GM23338 (cell line): ENCODE measurements around the gene STOML3. TPM values are rescaled to one million over a fixed set of nuclear protein-coding genes. Genes with fewer than 3 reads are reported as not detected.

Experiments
- ATAC-seq: fragments of 200-7000 bp; cut with Tn5 transposase; 3 replicates; pipeline ENCODE4 v1.9.1; 2020
- DNase-seq: peaks from one replicate; pipeline ENCODE4 v3.0.0-alpha.2; 2015; ENCODE audit warnings: low spot score
- H2AFZ ChIP-seq: fragments of 200-600 bp; sonication (generic); 2 replicates; pipeline ENCODE4 v1.8.0; 2016; ENCODE audit warnings: antibody characterized with exemption, mild to moderate bottlenecking, moderate library complexity
- H3F3A ChIP-seq: fragments of 200-600 bp; sonication (generic); replicated peaks from 2 replicates; pipeline ENCODE4 v1.8.0; 2017; ENCODE audit warnings: antibody characterized with exemption, mixed run types, low read depth
- H3K27ac ChIP-seq: fragments of 200-600 bp; sonication (generic); 2 replicates; pipeline ENCODE4 v1.6.1; 2016; ENCODE audit warnings: low read depth
- H3K27me3 ChIP-seq: fragments of 200-600 bp; sonication (generic); 2 replicates; pipeline ENCODE4 v1.8.0; 2016; ENCODE audit warnings: mild to moderate bottlenecking, mixed run types, moderate library complexity; ENCODE audit not compliant: insufficient read depth
- H3K36me3 ChIP-seq: fragments of 200-600 bp; sonication (generic); 2 replicates; pipeline ENCODE4 v1.8.0; 2016; ENCODE audit warnings: mild to moderate bottlenecking; ENCODE audit not compliant: insufficient read depth
- H3K4me1 ChIP-seq: fragments of 200-600 bp; sonication (generic); 2 replicates; pipeline ENCODE4 v1.8.0; 2016; ENCODE audit warnings: mild to moderate bottlenecking, moderate library complexity; ENCODE audit not compliant: insufficient read depth
- H3K4me2 ChIP-seq: fragments of 200-600 bp; sonication (generic); 2 replicates; pipeline ENCODE4 v1.7.1; 2017; ENCODE audit warnings: mixed run types
- H3K4me3 ChIP-seq: fragments of 200-600 bp; sonication (generic); 2 replicates; pipeline ENCODE4 v1.6.1; 2016; ENCODE audit warnings: mixed run types
- H3K79me2 ChIP-seq: fragments of 200-600 bp; sonication (generic); replicated peaks from 2 replicates; pipeline ENCODE4 v1.8.0; 2017; ENCODE audit warnings: mild to moderate bottlenecking; ENCODE audit not compliant: insufficient read depth
- H3K9me2 ChIP-seq: fragments of 200-600 bp; sonication (generic); 2 replicates; pipeline ENCODE4 v1.8.0; 2017; ENCODE audit not compliant: insufficient read depth
- H4K20me1 ChIP-seq: fragments of 200-600 bp; sonication (generic); replicated peaks from 2 replicates; pipeline ENCODE4 v1.8.0; 2017; ENCODE audit warnings: mild to moderate bottlenecking; ENCODE audit not compliant: insufficient read depth
- H3K27ac Mint-ChIP-seq: 2 replicates; pipeline ENCODE4 v1.8.0; 2020; ENCODE audit warnings: inconsistent platforms, mild to moderate bottlenecking, moderate library complexity, mixed read lengths
- H3K27me3 Mint-ChIP-seq: 3 replicates; pipeline ENCODE4 v1.8.0; 2022; ENCODE audit warnings: low read depth, mild to moderate bottlenecking, moderate library complexity, mixed read lengths, inconsistent platforms; ENCODE audit not compliant: insufficient read depth, poor library complexity
- H3K36me3 Mint-ChIP-seq: 3 replicates; pipeline ENCODE4 v1.8.0; 2021; ENCODE audit warnings: low read depth, mild to moderate bottlenecking, inconsistent platforms, moderate library complexity, mixed read lengths
- H3K4me1 Mint-ChIP-seq: 3 replicates; pipeline ENCODE4 v1.8.0; 2020; ENCODE audit warnings: mild to moderate bottlenecking, inconsistent platforms, mixed read lengths
- H3K4me3 Mint-ChIP-seq: 3 replicates; pipeline ENCODE4 v1.8.0; 2021; ENCODE audit warnings: moderate library complexity, mild to moderate bottlenecking, inconsistent platforms, mixed read lengths
- H3K9me3 Mint-ChIP-seq: 3 replicates; pipeline ENCODE4 v1.8.0; 2020; ENCODE audit warnings: moderate library complexity, mild to moderate bottlenecking, inconsistent platforms, mixed read lengths
- CTCF ChIP-seq, 2 experiments: fragments of 200-600 bp in 1 of 2; sonication (generic) in 1 of 2; conservative IDR thresholded peaks; 2 replicates each; pipeline versions ENCODE4 v1.5.1 to v1.6.1; 2016 to 2017; ENCODE audit warnings: antibody characterized with exemption in 2 of 2, low read depth in 2 of 2, mild to moderate bottlenecking in 2 of 2, moderate library complexity in 1 of 2
- ETS1 ChIP-seq: IDR thresholded peaks from 2 replicates; pipeline ENCODE4 v1.6.1; 2016; ENCODE audit warnings: antibody characterized with exemption
- EZH2phosphoT487 ChIP-seq: fragments of 200-600 bp; sonication (generic); IDR thresholded peaks from one replicate; pipeline ENCODE4 v1.8.1; 2018; ENCODE audit warnings: antibody characterized with exemption; ENCODE audit not compliant: unreplicated experiment
- POLR2AphosphoS5 ChIP-seq: IDR thresholded peaks from 2 replicates; pipeline ENCODE4 v1.6.1; 2016; ENCODE audit warnings: antibody characterized with exemption, low read depth
- REST ChIP-seq: IDR thresholded peaks from one replicate; pipeline ENCODE4 v1.6.1; 2018; ENCODE audit warnings: antibody characterized with exemption; ENCODE audit not compliant: unreplicated experiment
- ZNF331 ChIP-seq: fragments of 250-450 bp; sonication (Bioruptor Pico); IDR thresholded peaks from 2 replicates; pipeline ENCODE4 v1.5.0; 2020; ENCODE audit warnings: low read depth, mild to moderate bottlenecking, moderate library complexity
- polyA plus RNA-seq: library from polyadenylated mRNA; unstranded; fragments of >200 nt; fragmentation: Nextera tagmentation; extraction: Ambion mirVana; gene quantifications from 2 replicates; pipeline ENCODE4 v1.2.1, GENCODE V29; 2016
- total RNA-seq: library from RNA; depleted of rRNA; stranded (reverse); fragments of >200 nt; shearing (Covaris generic); gene quantifications from 2 replicates; pipeline ENCODE4 v1.2.3, GENCODE V29; 2014

The STOML3 gene
- total and polyA plus RNA-seq, 2 experiments from 2014 or later = not detected

- TF ChIP-seq REST (no peak), EZH2phosphoT487 (no peak)
These were observed 30.5 kb downstream of the STOML3 start (continued) for GRCh38 chr13:38960175-38960574.

GRCh38 chr13:38957794-38958592 is 32.6 kb downstream of the STOML3 start:
- ATAC-seq = no peak
- H3K4me1 Mint-ChIP-seq = no peaks in the 10 kb centered on the region
- H3K27ac Mint-ChIP-seq = no peak overlapping the region
- no peak overlapping the region for H3K4me3 Mint-ChIP-seq
- Histone ChIP-seq H3K4me2 (no peak overlapping the region), H3K27me3 (no peaks in the 10 kb centered on the region), H2AFZ (no peak overlapping the region), H3K9me2 (peaks cover 6% of the 10 kb centered on the region), H4K20me1 (no peaks in the 10 kb centered on the region), H3K36me3 (no peaks in the 10 kb centered on the region), H3F3A (no peaks in the 10 kb centered on the region), H3K4me1 (no peaks in the 10 kb centered on the region), H3K79me2 (no peaks in the 10 kb centered on the region), H3K27ac (no peak overlapping the region), H3K4me3 (no peak overlapping the region)
- no peak for TF ChIP-seq ETS1
- no peak for TF ChIP-seq ZNF331 (CRISPR knock-in tag)
- no peak for TF ChIP-seq POLR2AphosphoS5
- TF ChIP-seq CTCF (conservative IDR thresholded peaks at IDR 0.05; ENCODE audit: low read depth in 2 of 2) = no peak
- peaks cover 10% of the 10 kb centered on the region; the same call in 1 of the 3 replicates for H3K36me3 Mint-ChIP-seq
- no peak for DNase-seq
- no peaks in the 10 kb centered on the region for H3K27me3 Mint-ChIP-seq
- peaks cover 24% of the 10 kb centered on the region for H3K9me3 Mint-ChIP-seq
